HG03469 (cell line): ENCODE results near the gene RAB31.

Experiments
- ATAC-seq: cut with Tn5 transposase; IDR thresholded peaks from one replicate; pipeline ENCODE4 v1.9.1; 2021; ENCODE audit warnings: mild to moderate bottlenecking, moderate library complexity, moderate number of reproducible peaks; ENCODE audit not compliant: unreplicated experiment

RAB31 gene

DNA sequence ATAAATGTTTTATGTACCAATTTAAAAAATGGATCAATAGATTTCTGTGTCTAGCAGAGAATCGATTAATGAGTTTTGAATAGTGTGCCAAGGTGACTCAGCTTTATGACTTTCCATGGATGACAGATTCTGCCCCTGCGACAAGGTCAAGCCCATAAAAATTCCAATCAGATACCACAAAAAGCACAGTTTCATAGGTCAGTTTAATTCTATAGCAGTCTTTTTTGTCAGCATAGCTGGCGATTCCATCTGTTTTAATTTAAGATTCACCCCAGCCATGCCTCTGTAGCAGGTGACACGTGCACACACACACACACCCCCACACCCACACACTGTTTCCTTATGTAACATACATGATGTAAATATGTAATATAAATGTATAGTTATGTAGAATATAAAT is 28.9 kb downstream of the RAB31 start:
- no peak for ATAC-seq

DNA sequence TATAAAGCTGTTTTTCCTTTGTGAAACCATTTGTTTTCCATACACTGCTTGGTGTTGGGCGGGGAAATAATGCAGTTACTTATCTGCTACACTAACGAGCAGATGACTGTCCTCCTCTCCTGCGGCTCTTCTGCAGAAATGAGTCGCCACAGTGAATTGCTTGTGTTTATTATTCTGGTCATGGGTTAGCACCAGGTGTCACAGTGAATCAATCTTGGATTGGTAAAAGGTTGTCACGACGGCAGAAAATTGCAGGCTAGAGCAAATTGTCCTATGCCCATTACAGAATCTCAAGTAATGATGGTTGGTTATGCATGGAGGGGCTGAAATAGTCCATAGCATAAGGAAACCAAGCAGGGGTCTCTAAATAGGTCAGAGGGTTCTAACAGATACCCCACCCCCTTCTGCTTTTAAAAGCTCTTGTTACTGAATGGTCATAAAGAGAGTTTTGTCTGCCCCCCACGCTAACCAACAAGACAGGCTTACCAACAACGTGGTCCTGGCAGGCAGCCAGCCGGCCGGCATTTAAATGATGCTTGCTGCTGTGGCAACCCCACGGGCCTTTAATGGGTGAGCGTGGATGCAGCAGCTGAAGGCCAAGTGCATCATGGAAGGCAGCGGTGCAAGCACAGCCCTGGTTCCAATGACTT is 29.5 kb downstream of the RAB31 start:
- no peak for ATAC-seq

DNA sequence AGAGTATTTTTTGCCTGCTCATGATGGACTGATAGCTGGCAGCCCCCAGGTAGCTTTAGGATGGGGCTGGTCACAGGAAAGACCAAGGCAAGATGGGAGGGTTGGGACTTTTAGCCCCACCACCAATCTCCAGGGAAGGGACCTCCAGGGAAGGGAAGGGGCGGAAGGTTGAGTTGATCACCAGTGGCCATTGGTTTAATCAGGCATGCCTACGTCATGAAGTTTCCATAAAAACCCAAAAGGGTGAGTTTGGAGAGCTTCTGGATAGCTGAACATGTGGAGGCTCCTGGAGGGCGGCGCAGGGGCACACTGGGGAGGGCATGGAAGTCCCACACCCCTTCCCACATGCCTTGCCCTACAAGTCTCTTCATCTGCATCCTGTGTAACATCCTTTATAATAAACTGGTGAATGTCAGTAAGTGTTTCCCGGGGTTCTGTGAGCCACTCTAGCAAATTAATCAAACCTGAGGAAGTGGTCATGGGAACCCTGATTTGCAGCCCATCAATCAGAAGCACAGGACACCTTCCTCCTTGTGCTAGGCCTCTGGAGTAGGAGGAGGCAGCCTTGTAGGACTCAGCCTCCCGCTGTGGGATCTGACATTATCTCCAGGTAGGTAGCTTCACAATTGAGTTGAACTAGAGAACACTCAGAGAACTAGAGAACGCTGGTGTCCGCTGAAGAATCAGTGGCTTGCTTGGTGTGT is 30.3 kb downstream of the RAB31 start:
- no peak for ATAC-seq

DNA sequence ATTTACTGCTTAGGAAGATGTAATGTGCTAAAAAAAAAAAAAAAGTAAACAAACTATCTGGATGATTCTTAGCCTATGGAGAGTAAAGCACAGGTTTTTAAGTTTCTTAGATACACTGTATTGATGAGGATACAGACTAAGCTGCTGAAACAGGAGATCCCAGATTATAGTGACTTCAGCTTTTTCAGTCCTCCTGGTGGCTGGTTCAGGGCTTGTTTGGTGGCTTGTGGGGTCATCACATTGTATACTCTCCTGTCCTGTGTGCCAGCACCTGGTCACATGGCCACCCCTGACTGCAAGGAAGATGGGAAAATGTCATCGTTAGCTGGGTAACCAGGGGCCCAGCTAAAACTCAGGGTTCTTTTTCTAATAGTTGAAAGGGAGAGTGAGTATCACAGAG is 31.4 kb downstream of the RAB31 start:
- ATAC-seq: no peak

DNA sequence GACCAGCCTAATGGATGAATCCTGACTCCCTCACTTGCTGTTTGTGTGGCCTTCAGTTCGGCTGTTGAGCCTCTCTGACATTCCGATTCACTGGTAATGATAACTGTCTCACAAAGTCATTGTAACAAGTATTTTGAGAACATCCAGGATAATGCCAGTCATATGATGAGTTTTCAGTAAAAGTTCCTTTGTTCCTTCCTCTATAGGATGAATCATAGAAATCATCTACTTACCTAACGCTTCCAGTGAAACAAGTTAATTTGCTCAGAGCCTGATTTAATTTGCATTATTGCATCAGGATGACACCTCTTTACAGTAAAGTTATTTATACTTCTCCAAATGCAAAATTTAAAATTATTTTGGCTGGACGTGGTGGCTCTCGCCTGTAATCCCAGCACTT is 32.0 kb downstream of the RAB31 start:
- no peak for ATAC-seq

DNA sequence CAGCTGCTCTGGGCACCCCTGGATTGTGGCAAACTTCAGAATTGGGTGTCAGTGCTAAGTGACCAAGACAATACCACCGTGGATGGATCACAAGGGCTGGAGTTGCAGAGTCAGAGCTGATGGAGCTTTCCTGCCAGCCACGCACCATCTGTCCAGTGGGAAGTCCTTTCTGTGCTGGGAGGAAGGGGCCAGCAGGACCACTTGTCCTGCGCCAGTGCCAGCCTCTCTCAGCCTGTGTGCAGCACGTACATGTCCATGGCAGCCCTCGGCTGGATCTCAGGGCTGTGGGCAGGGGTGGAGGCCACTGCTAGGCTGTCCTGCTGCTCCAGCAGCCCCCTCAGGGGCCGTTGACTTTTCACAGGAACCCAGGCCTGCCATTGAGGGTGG is 33.3 kb downstream of the RAB31 start:
- ATAC-seq: no peak

DNA sequence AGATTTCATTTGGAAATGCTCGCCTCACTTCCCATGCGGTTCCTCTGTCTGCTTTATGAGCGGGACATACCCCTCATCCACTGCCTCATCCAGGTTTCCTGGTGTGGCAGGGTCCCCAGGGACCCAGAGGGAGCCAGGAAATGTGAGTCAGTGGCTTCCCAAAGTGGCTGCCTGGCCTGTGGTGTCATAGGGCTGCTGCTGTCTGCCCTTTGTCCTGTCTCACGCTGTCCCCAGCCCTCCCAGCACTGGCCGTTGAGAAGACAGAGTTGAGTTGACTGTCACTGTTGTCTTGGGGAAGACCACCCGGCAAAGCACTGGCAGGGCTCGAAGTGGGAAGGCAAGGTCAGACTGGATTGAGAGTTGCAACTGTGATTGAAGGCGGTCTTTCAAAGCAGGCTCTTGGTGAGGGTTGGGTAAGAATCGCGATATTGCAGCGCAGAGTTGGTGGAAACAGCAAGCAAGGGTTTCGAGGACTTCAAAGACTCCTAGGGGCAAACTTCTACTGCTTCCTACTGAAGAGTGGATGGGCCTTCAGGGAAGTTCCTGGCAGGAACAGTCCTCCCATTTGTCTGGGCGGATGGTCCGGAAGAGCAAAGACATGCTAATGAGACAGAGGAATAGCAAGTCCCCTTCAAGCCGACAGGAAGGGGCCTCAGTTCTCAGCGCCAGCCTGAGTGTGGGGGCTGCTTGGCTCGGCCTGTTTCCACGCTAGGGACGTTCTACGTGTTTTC is 33.9 kb downstream of the RAB31 start:
- ATAC-seq: no peak

DNA sequence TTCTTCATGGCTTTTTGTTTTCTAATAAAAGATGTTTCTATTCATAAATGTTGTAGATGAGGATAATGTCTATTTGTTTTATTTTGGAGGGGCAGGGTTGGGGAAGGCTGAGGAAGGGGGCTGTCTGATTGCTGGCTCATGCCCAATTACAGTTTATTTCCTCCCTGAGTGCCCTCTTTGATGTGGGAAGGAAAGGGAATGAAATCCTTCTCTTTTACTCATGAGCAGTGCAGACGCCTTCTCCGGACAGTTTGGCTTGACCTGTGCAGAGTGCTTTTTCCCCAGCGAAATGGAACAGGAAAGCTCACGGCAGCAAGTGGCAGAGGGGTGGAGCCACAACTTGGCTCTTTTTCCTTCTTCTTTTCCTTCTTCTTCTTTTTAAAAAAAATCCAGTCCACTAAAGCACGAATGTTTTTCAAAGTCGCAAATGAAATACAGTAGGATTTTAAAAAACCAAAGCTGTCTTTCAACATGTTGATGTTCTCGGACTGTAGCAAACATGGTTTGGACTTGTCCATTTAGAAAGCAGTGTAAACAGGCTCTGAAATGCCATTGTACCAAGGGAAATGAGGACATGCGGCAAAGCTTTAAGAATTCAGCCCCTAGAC is 34.5 kb downstream of the RAB31 start:
- ATAC-seq: no peak

DNA sequence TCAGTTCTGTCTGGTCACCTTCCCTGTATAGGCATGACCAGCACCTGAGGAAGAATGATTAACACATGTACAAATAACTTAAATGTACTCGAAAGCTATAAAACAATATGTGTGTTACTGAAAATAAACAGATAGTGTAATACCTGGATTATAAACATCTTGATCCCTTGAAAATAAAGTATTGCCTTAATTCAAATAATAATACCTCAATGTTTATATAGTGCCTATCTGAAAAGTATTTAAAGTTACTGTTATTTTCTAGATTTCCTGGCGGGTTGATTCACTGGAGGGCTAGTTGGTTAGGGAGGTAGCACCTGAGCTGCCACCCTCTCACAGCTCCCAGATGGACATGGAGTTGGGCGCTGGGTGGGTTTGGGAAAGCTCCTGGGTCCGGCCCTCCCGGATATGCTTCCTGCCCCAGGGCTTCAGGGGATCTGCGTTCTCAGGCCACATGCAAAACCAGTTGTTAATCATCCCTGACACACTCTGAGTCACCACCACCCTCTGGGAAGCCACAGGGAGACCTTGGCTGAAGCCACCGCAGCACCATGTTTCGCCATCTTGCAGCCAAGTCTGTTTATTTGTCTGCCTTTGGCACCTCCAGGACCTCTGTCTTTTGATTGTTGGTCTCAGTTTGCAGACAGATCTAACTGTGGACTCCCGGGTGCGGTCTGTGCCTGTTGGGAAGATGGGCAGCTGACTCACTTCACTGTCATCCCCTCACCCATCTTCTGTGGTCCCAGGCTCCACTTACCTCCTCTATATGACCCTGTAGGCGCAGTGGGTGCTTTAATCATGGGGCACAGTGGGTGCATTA is 35.3 kb downstream of the RAB31 start:
- ATAC-seq: no peak

DNA sequence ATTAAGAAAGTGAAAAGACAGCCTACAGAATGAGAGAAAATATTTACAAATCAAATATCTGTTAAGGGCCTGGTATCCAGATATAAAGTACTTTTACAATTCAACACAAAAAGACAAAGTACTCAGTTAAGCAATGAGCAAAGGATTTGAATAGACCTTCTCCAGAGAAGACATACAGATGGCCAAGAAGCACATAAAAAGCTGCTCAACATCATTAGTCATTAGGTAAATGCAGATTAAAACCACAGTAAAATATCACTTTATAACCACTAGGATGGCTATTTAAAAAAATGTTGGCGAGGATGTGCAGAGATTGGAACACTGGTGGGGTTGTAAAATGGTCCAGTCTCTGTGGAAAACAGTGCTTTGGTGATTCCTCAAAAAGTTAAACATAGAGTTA is 38.9 kb downstream of the RAB31 start:
- no peak for ATAC-seq

DNA sequence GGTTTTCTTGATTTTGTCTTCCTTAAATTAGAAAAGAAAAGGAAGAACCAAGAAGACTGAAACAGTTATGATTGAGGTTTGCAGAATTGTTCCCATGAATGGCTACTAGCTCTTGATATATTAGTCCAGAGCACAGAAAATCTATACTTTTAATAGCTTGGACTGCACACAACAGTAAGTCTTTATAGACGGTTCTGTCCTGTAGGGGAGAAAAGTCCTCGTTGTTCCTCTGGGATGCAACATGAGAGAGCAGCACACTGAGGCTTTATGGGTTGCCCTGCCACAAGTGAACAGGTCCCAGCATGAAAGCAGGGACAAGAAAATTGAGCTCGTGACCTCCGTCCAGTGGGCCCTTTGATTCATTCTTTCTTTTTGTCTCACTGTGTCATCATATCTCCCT is 41.5 kb downstream of the RAB31 start:
- ATAC-seq: no peak

DNA sequence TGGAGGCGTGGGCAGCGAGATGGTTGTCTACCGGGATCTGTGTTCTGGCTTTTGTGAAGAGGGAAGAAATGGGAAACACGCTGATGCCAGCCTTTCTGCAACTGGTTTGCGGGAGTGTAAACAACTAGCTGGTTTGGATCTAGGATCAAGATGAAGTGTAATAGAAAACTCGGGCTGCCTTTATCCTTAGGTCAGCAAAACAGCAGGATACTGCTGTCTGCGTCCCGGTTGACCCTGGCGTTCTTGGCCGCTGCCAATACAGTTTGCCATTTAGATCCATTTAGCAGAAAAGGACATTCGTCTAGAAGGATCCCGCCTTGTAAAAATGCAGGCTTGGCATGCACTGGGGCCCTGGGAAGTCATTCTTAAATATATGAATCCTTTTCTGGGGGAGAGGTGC is 42.0 kb downstream of the RAB31 start:
- no peak for ATAC-seq

DNA sequence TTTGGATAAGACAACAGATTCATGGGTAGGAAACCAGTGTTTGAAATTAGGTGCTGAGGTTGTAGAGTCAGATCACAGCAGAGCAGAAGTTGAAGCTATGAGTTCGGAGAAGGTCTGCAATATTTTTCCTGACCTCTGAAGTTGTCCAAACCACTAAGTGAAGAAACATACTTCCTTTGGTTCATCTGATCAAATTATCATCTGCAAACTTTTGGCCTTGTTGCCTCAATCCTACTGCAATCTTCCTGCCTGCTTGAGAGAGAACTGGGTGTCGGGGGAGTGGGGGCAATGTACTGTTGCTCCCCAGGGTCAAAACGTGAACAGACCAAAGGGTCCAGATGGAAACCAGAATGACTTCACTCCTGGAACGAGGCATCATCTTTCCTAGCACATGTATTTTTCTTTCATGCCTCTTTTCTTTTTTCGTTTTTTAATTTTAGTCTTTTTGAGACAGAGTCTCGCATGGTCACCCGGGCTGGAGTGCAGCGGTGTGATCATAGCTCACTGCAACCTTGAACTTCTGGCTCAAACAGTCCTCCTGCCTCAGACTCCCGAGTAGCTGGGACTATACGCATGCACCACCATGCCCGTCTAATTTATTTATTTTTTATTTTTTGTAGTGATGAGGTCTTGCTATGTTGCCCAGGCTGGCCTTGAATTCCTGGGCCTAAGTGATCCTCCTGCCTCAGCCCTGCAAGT is 42.7 kb downstream of the RAB31 start:
- no peak for ATAC-seq

DNA sequence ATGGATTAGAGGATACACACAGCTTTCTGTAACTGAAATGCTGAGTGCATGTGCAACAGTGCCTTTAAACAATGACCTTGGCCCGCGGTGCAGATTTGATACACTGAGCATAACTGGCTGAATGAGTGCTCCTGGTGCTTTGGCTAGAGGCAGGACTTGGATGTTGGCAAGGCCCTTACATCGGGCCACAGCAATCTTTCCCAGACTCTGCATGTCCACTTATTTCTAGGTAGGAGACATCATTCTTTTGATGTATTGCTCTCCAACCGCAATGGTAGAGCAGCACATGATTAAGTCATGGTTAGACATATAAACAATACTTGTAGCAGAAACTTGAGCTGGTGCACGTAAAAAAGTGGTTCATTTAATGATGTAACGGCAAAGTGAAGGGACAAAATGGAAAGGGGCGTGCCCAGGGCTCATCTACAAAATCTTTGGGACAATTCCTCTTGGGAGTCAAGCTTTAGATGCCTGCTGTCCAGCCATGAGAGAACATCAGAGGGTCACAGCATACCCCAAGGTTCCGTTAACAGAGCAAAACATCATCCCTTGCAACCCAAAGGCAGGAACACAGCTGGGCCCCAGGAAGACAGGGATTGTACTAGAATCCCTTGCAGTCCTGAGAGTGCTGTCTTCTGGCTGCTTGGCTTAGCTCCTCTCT is 43.4 kb downstream of the RAB31 start:
- no peak for ATAC-seq

DNA sequence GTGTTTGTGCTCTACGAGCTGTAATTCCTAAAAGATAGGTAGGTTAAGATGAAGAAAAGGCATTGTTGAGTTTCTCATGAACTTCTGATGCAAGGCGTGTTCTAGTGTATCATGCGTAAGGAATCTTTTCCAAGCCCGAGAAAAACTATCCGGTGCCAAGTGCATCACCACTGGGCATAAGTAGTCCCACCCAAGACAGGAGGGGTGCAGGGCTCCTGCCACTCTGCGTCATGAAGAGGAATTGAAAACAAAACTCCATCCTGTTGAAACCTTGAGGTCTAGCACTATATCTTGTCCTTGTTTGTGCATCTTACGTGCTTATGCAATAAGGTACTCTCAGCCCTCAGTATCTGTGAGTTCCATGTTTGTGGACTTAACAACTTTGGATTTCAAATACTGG is 45.7 kb downstream of the RAB31 start:
- no peak for ATAC-seq

DNA sequence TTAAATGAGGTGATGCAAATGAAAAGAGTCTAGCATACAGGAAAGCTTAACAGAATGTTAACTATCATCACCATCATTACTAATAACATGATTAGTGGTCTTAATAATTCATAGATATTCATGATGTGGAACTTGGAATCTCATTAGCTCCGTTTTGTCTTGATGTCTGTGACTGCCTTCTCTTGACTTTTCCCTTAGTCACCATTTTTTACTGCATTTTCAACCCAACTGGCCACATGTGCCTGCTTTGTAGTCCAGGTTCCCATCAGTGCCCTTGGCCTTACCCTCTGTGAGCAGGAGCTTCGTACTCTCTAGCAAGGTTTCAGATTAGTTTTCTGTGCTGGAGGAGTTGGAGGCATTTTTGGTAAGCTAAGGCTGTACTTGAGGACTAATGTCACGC is 47.0 kb downstream of the RAB31 start:
- no peak for ATAC-seq

DNA sequence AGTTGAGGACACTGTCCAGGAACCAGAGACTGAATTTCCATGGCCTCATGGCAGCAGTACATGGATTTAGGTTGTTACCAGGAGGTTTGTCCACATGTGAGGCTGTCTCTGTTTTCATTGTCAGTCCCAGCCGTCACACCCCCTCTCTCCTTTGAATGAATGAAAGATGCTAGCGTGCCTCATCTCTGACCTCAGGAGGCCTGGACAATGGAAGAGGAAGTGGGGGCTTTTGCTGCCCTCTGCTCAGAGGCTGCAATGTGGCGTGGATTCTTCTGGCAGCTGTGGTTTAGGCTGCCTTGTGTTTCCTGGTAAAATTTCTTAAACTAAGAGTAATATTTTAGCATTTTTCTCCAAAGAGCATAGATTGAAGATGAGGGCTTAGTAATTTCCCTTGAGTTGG is 47.5 kb downstream of the RAB31 start:
- ATAC-seq: no peak

DNA sequence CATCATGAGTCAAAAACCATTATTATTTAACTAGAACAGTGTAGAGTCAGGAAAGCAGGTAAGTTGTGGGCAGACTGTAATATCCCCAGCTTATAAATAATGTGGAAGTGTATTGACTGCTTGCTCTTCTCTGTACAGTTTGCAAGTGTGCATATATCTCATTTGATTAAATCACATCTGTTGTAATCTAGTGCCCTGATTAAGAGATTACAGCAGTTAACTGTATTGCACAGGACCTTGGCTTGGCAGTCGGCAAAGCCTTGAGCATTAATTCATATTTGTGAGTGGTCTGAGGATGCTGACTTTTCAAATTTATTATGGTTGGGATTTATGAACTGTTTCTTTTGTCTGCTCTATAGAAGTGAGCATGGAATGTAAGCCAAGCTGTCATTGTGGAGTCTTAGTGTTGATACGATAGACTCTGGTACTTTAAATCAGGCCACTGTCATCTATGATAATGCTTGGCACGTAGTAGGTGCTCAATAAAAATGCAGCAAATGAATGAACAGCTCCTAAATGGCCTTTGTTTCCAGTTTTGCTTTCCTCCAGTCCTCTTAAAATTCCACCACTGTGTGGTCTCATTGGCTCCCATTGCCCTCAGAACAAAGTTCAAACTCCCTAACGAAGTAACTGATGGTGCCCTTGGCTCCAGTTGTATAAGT is 48.3 kb downstream of the RAB31 start:
- ATAC-seq: no peak

DNA sequence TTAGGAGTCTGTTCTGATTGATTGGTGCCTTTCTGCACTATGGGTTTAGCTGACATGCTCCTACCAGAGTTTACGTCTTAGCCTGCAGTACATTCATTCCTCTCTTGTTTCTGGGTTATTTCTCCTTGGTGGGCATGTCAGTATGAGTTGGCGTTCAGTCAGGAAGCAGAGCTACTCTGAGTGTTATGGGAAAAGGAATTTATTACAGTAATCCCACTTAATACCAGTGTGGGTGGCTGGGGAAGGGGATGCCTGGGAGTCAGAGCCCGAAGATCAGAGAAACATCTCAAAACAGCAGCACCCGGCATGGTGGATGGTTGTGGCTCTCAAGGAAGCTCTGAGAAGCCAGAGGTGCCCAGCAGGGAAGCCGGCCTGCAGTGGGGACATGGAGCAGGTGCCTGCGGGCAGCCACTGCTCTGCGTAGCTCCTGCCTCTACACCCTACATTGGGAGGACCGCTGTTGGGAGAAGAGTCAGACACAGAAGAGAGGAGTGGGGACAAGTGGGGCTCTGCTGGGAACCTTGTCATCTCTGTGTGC is 48.9 kb downstream of the RAB31 start:
- no peak for ATAC-seq
